Endothelial cell of umbilical vein (primary cell): ENCODE measurements around the gene PAGE4. TPM values are rescaled to one million over a fixed set of nuclear protein-coding genes. Genes with fewer than 3 reads are reported as not detected.

Experiments used
- polyA plus RNA-seq, 4 experiments: library from polyadenylated mRNA; depleted of rRNA in 3 of 4; stranded (reverse) in 3 of 4; unstranded in 1 of 4; fragments of >200 nt; gene quantifications; 2 replicates each; pipeline versions ENCODE4 v1.2.1 to v1.2.3, GENCODE V29; 2011 to 2012; ENCODE audit warnings: missing spikeins in 1 of 4
- total RNA-seq: library from RNA; stranded (reverse); gene quantifications from 2 replicates; pipeline ENCODE4 v1.2.3, GENCODE V29; 2021

Gene PAGE4
- total and polyA plus RNA-seq, 2 donors (not counting 3 experiments of a cell fraction or from before 2014, with no cell fraction given): not detected

Other genes with a start within 250 kb of the PAGE4 start
- gene GAGE12H, start 249.4 kb upstream of the PAGE4 start, total RNA-seq: not detected in 2 replicates
- gene GAGE12H, start 249.4 kb upstream of the PAGE4 start, polyA plus RNA-seq: not detected in 2 replicates
- gene GAGE2A, start 239.8 kb upstream of the PAGE4 start, total RNA-seq: not detected in 2 replicates
- not detected in 2 replicates for gene GAGE2A, start 239.8 kb upstream of the PAGE4 start, polyA plus RNA-seq
- not detected in 2 replicates for gene GAGE1, start 230.3 kb upstream of the PAGE4 start, total RNA-seq
- not detected in 2 replicates for gene GAGE1, start 230.3 kb upstream of the PAGE4 start, polyA plus RNA-seq
- gene PAGE1, start 133.3 kb upstream of the PAGE4 start, total RNA-seq: not detected in 2 replicates
- not detected in 2 replicates for gene PAGE1, start 133.3 kb upstream of the PAGE4 start, polyA plus RNA-seq
- gene USP27X, start 50.2 kb downstream of the PAGE4 start, total RNA-seq: 2.3 and 3.0 TPM in 2 replicates
- 2.2 and 2.4 TPM in 2 replicates for gene USP27X, start 50.2 kb downstream of the PAGE4 start, polyA plus RNA-seq
- 12.9 TPM in 2 replicates for gene CLCN5, start 93.3 kb downstream of the PAGE4 start, total RNA-seq
- gene CLCN5, start 93.3 kb downstream of the PAGE4 start, polyA plus RNA-seq: 2.7 and 3.1 TPM in 2 replicates